Astrocyte (in vitro differentiated cells and primary cell): ENCODE measurements around the gene CLEC16A. TPM values are rescaled to one million over a fixed set of nuclear protein-coding genes. Genes with fewer than 3 reads are reported as not detected.

Source experiments
- DNase-seq: peaks from one replicate; pipeline ENCODE4 v3.0.0-alpha.2; 2010; ENCODE audit warnings: low read depth
- FAIRE-seq: peaks from 2 replicates; lab custom pipeline; 2011; peaks lifted over from hg19 to GRCh38; lab: Jason Lieb, UNC
- H2AFZ ChIP-seq: 2 replicates; pipeline ENCODE4 v1.6.0; 2012; ENCODE audit warnings: low read depth, low read length, inconsistent platforms
- H3K27ac ChIP-seq: 2 replicates; pipeline ENCODE4 v1.5.1; 2011; ENCODE audit warnings: low read depth, low read length, inconsistent platforms
- H3K27me3 ChIP-seq: 2 replicates; pipeline ENCODE4 v1.6.0; 2011; ENCODE audit warnings: low read length, inconsistent platforms; ENCODE audit not compliant: insufficient read depth
- H3K36me3 ChIP-seq: 2 replicates; pipeline ENCODE4 v1.5.1; 2011; ENCODE audit warnings: low read length, inconsistent platforms; ENCODE audit not compliant: insufficient read depth
- H3K4me1 ChIP-seq: 2 replicates; pipeline ENCODE4 v1.5.1; 2011; ENCODE audit warnings: low read length, inconsistent platforms; ENCODE audit not compliant: insufficient read depth
- H3K4me2 ChIP-seq: 2 replicates; pipeline ENCODE4 v1.6.0; 2012; ENCODE audit warnings: low read length, inconsistent platforms
- H3K4me3 ChIP-seq: 2 replicates; pipeline ENCODE4 v1.5.1; 2011; ENCODE audit warnings: low read depth, mild to moderate bottlenecking, low read length, inconsistent platforms; ENCODE audit not compliant: insufficient read depth
- H3K79me2 ChIP-seq: 2 replicates; pipeline ENCODE4 v1.6.0; 2012; ENCODE audit warnings: mild to moderate bottlenecking, low read length, inconsistent platforms; ENCODE audit not compliant: insufficient read depth
- H3K9ac ChIP-seq: 2 replicates; pipeline ENCODE4 v1.6.0; 2012; ENCODE audit warnings: mild to moderate bottlenecking, low read length, inconsistent platforms
- H3K9me3 ChIP-seq: 2 replicates; pipeline ENCODE4 v1.5.1; 2012; ENCODE audit warnings: low read depth, mild to moderate bottlenecking, low read length, inconsistent platforms; ENCODE audit not compliant: insufficient read depth
- H4K20me1 ChIP-seq: 2 replicates; pipeline ENCODE4 v1.6.0; 2012; ENCODE audit warnings: low read length, inconsistent platforms; ENCODE audit not compliant: insufficient read depth
- H3K27ac Mint-ChIP-seq: one replicate; pipeline ENCODE4 v1.8.0; 2021; ENCODE audit warnings: mild to moderate bottlenecking, mixed read lengths; ENCODE audit not compliant: unreplicated experiment
- H3K27me3 Mint-ChIP-seq: one replicate; pipeline ENCODE4 v1.8.0; 2021; ENCODE audit warnings: low read depth, mixed read lengths; ENCODE audit not compliant: unreplicated experiment
- H3K36me3 Mint-ChIP-seq: one replicate; pipeline ENCODE4 v1.8.0; 2021; ENCODE audit warnings: low read depth, mixed read lengths; ENCODE audit not compliant: unreplicated experiment
- H3K4me1 Mint-ChIP-seq: one replicate; pipeline ENCODE4 v1.8.0; 2021; ENCODE audit warnings: low read depth, mixed read lengths; ENCODE audit not compliant: unreplicated experiment
- H3K4me3 Mint-ChIP-seq: one replicate; pipeline ENCODE4 v1.8.0; 2021; ENCODE audit warnings: mild to moderate bottlenecking, moderate library complexity, mixed read lengths; ENCODE audit not compliant: unreplicated experiment
- H3K9me3 Mint-ChIP-seq: one replicate; pipeline ENCODE4 v1.8.0; 2021; ENCODE audit warnings: mild to moderate bottlenecking, mixed read lengths; ENCODE audit not compliant: unreplicated experiment
- CTCF ChIP-seq: IDR thresholded peaks from 2 replicates; pipeline ENCODE4 v1.5.1; 2011; ENCODE audit warnings: low read depth, mild to moderate bottlenecking, inconsistent platforms, low read length, moderate library complexity; ENCODE audit not compliant: insufficient read depth
- EZH2 ChIP-seq: IDR thresholded peaks from 2 replicates; pipeline ENCODE4 v1.6.1; 2012; ENCODE audit warnings: mild to moderate bottlenecking, low read length, inconsistent platforms; ENCODE audit not compliant: insufficient read depth
- total RNA-seq: library from RNA; stranded (reverse); gene quantifications from 2 replicates; pipeline ENCODE4 v1.2.1, GENCODE V29; 2021

CLEC16A gene
- total RNA-seq, 1 donor from 2014 or later: 31.7 TPM

- Histone ChIP-seq H3K27me3 (peaks cover 4% of the 10 kb centered on the region), H3K9me3 (no peaks in the 10 kb centered on the region), H3K4me3 (no peak overlapping the region), H3K9ac (no peak overlapping the region), H3K36me3 (no peaks in the 10 kb centered on the region), H2AFZ (no peak overlapping the region), H3K79me2 (no peaks in the 10 kb centered on the region), H3K4me2 (no peak overlapping the region), H4K20me1 (no peaks in the 10 kb centered on the region), H3K4me1 (peaks cover 11% of the 10 kb centered on the region), H3K27ac (no peak overlapping the region)
- no peak for TF ChIP-seq EZH2
- no peak for TF ChIP-seq CTCF
- DNase-seq (peak; percentile 66), FAIRE-seq (no peak)
- no peak overlapping the region for H3K4me3 Mint-ChIP-seq
- H3K9me3 Mint-ChIP-seq: no peaks in the 10 kb centered on the region
- peaks cover 32% of the 10 kb centered on the region for H3K27me3 Mint-ChIP-seq
- peaks cover 12% of the 10 kb centered on the region for H3K4me1 Mint-ChIP-seq
- peaks cover 5% of the 10 kb centered on the region for H3K36me3 Mint-ChIP-seq
- H3K27ac Mint-ChIP-seq: no peak overlapping the region
Measured at GRCh38 chr16:11196286-11196828, 252.0 kb downstream of the CLEC16A start.

- H3K4me1 ChIP-seq: peaks cover 22% of the 10 kb centered on the region
- no peak overlapping the region for H3K9ac ChIP-seq
- Mint-ChIP-seq H3K36me3 (peaks cover 8% of the 10 kb centered on the region), H3K27me3 (peaks cover 25% of the 10 kb centered on the region), H3K9me3 (no peaks in the 10 kb centered on the region), H3K27ac (no peak overlapping the region), H3K4me1 (peaks cover 29% of the 10 kb centered on the region), H3K4me3 (no peak overlapping the region)
- DNase-seq: no peak
- no peak overlapping the region for H3K4me2 ChIP-seq
- no peaks in the 10 kb centered on the region for H3K9me3 ChIP-seq
- no peak for FAIRE-seq
- H3K79me2 ChIP-seq: no peaks in the 10 kb centered on the region
- H4K20me1 ChIP-seq: no peaks in the 10 kb centered on the region
- H3K27me3 ChIP-seq: peaks cover 4% of the 10 kb centered on the region
- TF ChIP-seq CTCF (no peak), EZH2 (no peak)
- no peak overlapping the region for H3K27ac ChIP-seq
- no peak overlapping the region for H2AFZ ChIP-seq
- H3K4me3 ChIP-seq: no peak overlapping the region
- H3K36me3 ChIP-seq: no peaks in the 10 kb centered on the region
Measured at GRCh38 chr16:11198375-11198774, 254.0 kb downstream of the CLEC16A start.

- DNase-seq (no peak), FAIRE-seq (no peak)
- Histone ChIP-seq H3K9me3 (no peaks in the 10 kb centered on the region), H2AFZ (no peak overlapping the region), H3K4me2 (no peak overlapping the region), H4K20me1 (no peaks in the 10 kb centered on the region), H3K4me3 (no peak overlapping the region), H3K36me3 (no peaks in the 10 kb centered on the region), H3K9ac (no peak overlapping the region), H3K27ac (no peak overlapping the region), H3K27me3 (peaks cover 4% of the 10 kb centered on the region), H3K79me2 (no peaks in the 10 kb centered on the region), H3K4me1 (peaks cover 22% of the 10 kb centered on the region)
- H3K4me1 Mint-ChIP-seq: peaks cover 29% of the 10 kb centered on the region
- H3K9me3 Mint-ChIP-seq: no peaks in the 10 kb centered on the region
- peaks cover 8% of the 10 kb centered on the region for H3K36me3 Mint-ChIP-seq
- H3K4me3 Mint-ChIP-seq: no peak overlapping the region
- no peak overlapping the region for H3K27ac Mint-ChIP-seq
- TF ChIP-seq EZH2: no peak
- no peak for TF ChIP-seq CTCF
- H3K27me3 Mint-ChIP-seq: peaks cover 20% of the 10 kb centered on the region
Measured at GRCh38 chr16:11198828-11199227, 254.5 kb downstream of the CLEC16A start.
